ENCODE measurements around the gene FAM149B1. TPM values are rescaled to one million over a fixed set of nuclear protein-coding genes. Genes with fewer than 3 reads are reported as not detected.
A peak's percentile ranks its signal among the peaks of the same experiment; 100 is the strongest.

Gene FAM149B1
- total RNA-seq (2021), result 10.9 and 13.4 TPM in 2 replicates
- Bru-seq, nascent RNA, result percentile 57 among the genes with signal in this experiment
- percentile 52 among the genes with signal in this experiment for BruChase-seq, experiment 1, labeled RNA remaining after a 2-hour chase
- percentile 51 among the genes with signal in this experiment for BruChase-seq, experiment 2, labeled RNA remaining after a 6-hour chase
- long read RNA-seq, partial matches to known transcripts, result 1 of 10 reads
- long read RNA-seq, other reads (novel, unspliced or antisense), result 9 of 10 reads

DNA sequence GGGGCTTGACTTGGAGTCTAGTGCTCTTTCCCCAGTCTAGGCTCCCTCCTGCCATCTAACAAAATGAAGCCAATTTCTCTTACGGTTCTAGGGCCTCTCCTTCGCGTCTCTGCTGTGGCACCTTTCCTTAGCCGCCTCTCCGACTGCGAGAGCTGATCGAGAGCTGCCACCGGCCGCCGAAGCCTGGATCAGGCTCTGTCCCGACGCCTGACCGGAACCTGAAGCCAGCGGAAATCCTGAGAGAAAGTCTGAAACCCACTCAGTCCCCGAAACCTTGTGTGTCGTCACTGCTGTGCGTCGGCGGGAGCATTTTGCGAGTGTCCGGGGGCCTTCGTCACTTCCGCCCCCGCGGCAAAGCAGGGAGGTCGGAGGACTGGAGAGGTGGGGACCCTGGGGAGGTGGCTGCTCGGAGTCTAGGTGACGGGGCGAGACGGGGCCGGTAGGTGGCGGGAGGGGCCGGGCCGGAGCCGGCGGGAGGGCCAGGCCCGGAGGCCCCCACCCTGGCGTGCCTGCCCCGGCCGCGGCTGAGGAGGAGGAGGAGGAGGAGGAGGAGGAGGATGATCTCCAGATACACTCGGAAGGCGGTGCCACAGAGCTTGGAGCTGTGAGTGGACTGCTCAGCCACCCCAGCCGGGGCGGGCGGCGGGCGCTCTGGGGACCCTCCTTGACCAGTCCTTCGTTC lies at the start of gene FAM149B1, which contains the start of gene ECD:
FAM149B1 (plus strand) TSS at position 337 of the 682 bp plus-strand sequence; CDS start at position 558, 221 bp downstream.
ECD (minus strand) TSS at position 226 of the 682 bp plus-strand sequence. CDS start 4,071 bp downstream, outside the sequence.
- no peaks in the 10 kb centered on the region for H3K27me3 ChIP-seq (replicated peaks; ENCODE audit: insufficient read depth, low read depth, low read length, poor library complexity)
- DNase-seq (ENCODE audit: low spot score), result peak; percentile 97
- POLR2A ChIA-PET (ENCODE audit: low non-redundant PET), result interaction anchor here (0.6 kb wide), 1 partner anchor 37 kb away, joined by 11 read pairs; no protein-coding TSS in a partner anchor
- H3K36me3 ChIP-seq (ENCODE audit: insufficient read depth, low read length, poor library complexity, severe bottlenecking), result peaks cover 8% of the 10 kb centered on the region
- peak within 1 kb of the TSS; percentile 95 for H3K27ac ChIP-seq (ENCODE audit: low read depth, low read length, poor library complexity, severe bottlenecking)
- CTCF ChIA-PET, result no interaction called here
- H3K9me3 ChIP-seq (ENCODE audit: low read depth, low read length, poor library complexity, severe bottlenecking), result peaks cover 6% of the 10 kb centered on the region
- intact Hi-C loops (cut with micrococcal nuclease; ENCODE audit: unreplicated experiment), result no loop called here
- TF ChIP-seq CTCF (conservative IDR thresholded peaks at IDR 0.05; ENCODE audit: low read depth, low read length) (no peak), EZH2 (IDR thresholded peaks at IDR 0.05; ENCODE audit: borderline replicate concordance, low read depth, low read length, poor library complexity, severe bottlenecking) (no peak)
- H3K4me1 ChIP-seq (ENCODE audit: insufficient read depth, low read length, poor library complexity, severe bottlenecking), result no peaks in the 10 kb centered on the region
- BruUV-seq (replicated peaks), result no TSS peak
- peak within 1 kb of the TSS; percentile 89 for H3K4me3 ChIP-seq (ENCODE audit: low read depth, low read length, poor library complexity, severe bottlenecking)

DNA sequence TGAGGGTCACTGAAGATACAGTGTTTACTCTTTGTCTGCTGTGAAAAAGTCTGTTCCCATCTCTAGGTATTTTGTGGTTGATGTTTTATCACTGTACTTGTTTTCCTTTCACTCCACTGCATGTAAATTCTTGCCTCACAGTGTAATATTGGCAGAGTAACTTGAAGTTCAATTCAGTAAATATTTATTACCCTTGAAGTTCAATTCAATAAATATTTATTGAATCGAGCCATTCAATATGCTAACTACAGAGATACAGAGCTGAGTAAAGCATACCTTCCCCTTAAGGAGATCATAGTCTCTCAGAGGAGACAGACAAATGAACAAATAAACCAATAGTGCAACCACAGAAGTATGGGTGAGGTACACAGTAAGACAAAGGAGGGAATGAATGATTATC lies 48.5 kb upstream of the FAM149B1 start:
- H3K4me1 ChIP-seq (ENCODE audit: insufficient read depth, low read length, poor library complexity, severe bottlenecking), result no peaks in the 10 kb centered on the region
- no TSS peak for BruUV-seq (replicated peaks)
- ChIA-PET CTCF (no interaction called here), POLR2A (ENCODE audit: low non-redundant PET) (no interaction called here)
- DNase-seq (ENCODE audit: low spot score), result no peak
- H3K27ac ChIP-seq (ENCODE audit: low read depth, low read length, poor library complexity, severe bottlenecking), result no peak overlapping the region
- H3K4me3 ChIP-seq (ENCODE audit: low read depth, low read length, poor library complexity, severe bottlenecking), result no peak overlapping the region
- intact Hi-C loops (cut with micrococcal nuclease; ENCODE audit: unreplicated experiment), result no loop called here
- H3K27me3 ChIP-seq (replicated peaks; ENCODE audit: insufficient read depth, low read depth, low read length, poor library complexity), result no peaks in the 10 kb centered on the region
- H3K9me3 ChIP-seq (ENCODE audit: low read depth, low read length, poor library complexity, severe bottlenecking), result no peaks in the 10 kb centered on the region
- no peaks in the 10 kb centered on the region for H3K36me3 ChIP-seq (ENCODE audit: insufficient read depth, low read length, poor library complexity, severe bottlenecking)
- TF ChIP-seq CTCF (conservative IDR thresholded peaks at IDR 0.05; ENCODE audit: low read depth, low read length) (no peak), EZH2 (IDR thresholded peaks at IDR 0.05; ENCODE audit: borderline replicate concordance, low read depth, low read length, poor library complexity, severe bottlenecking) (no peak)

DNA sequence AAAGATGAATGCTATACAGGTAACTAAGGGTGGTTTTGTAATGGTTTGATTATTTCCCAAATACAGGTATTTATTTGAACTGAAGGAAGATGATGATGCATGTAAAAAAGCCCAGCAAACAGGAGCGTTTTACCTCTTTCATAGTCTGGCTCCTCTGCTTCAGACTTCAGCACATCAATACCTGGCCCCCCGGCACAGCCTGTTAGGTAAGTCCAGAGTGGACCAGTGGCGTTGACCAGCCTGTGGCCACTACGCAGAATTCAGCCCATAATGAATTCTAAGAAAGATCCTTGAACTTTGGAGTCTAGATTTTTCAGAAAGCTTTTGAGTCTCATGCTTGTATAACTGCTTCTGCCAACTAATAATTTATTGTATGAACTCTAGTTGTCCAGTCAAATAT lies 48.0 kb upstream of the FAM149B1 start:
- no peaks in the 10 kb centered on the region for H3K27me3 ChIP-seq (replicated peaks; ENCODE audit: insufficient read depth, low read depth, low read length, poor library complexity)
- intact Hi-C loops (cut with micrococcal nuclease; ENCODE audit: unreplicated experiment), result no loop called here
- H3K4me3 ChIP-seq (ENCODE audit: low read depth, low read length, poor library complexity, severe bottlenecking), result no peak overlapping the region
- no peaks in the 10 kb centered on the region for H3K9me3 ChIP-seq (ENCODE audit: low read depth, low read length, poor library complexity, severe bottlenecking)
- BruUV-seq (replicated peaks), result no TSS peak
- ChIA-PET POLR2A (ENCODE audit: low non-redundant PET) (no interaction called here), CTCF (no interaction called here)
- no peak for DNase-seq (ENCODE audit: low spot score)
- TF ChIP-seq EZH2 (IDR thresholded peaks at IDR 0.05; ENCODE audit: borderline replicate concordance, low read depth, low read length, poor library complexity, severe bottlenecking), result no peak
- TF ChIP-seq CTCF (conservative IDR thresholded peaks at IDR 0.05; ENCODE audit: low read depth, low read length), result no peak
- H3K4me1 ChIP-seq (ENCODE audit: insufficient read depth, low read length, poor library complexity, severe bottlenecking), result no peaks in the 10 kb centered on the region
- H3K36me3 ChIP-seq (ENCODE audit: insufficient read depth, low read length, poor library complexity, severe bottlenecking), result peaks cover 2% of the 10 kb centered on the region
- no peak overlapping the region for H3K27ac ChIP-seq (ENCODE audit: low read depth, low read length, poor library complexity, severe bottlenecking)
